ENCODE data around the gene KAT7. TPM values are rescaled to one million over a fixed set of nuclear protein-coding genes. Genes with fewer than 3 reads are reported as not detected.

Gene KAT7
- total RNA-seq, 1 donor from 2014 or later, result 49.0 TPM

- DNase-seq, result no peak
These were observed 84.4 kb downstream of the KAT7 start for GRCh38 chr17:49872754-49873377.

- no peak for DNase-seq
These were observed 85.0 kb downstream of the KAT7 start for GRCh38 chr17:49873466-49873865.

GRCh38 chr17:49873926-49874325 lies 85.4 kb downstream of the KAT7 start:
- DNase-seq, result no peak

GRCh38 chr17:49874911-49875310 lies 86.4 kb downstream of the KAT7 start:
- DNase-seq, result no peak

- DNase-seq, result no peak
These were observed 87.2 kb downstream of the KAT7 start for GRCh38 chr17:49875685-49876084.

GRCh38 chr17:49878931-49879904 lies 90.7 kb downstream of the KAT7 start:
- no peak for DNase-seq

- DNase-seq, result no peak
These were observed 92.0 kb downstream of the KAT7 start for GRCh38 chr17:49880291-49881053.

GRCh38 chr17:49881054-49881402 lies 92.5 kb downstream of the KAT7 start:
- no peak for DNase-seq

GRCh38 chr17:49882434-49882833 lies 94.0 kb downstream of the KAT7 start:
- no peak for DNase-seq

Other genes starting within 250 kb of the KAT7 start
- gene NXPH3, start 212.8 kb upstream of the KAT7 start, total RNA-seq, result 17.9 TPM
- 123 TPM for gene SPOP, start 110.6 kb upstream of the KAT7 start, total RNA-seq
- 39.0 TPM for gene SLC35B1, start 80.7 kb upstream of the KAT7 start, total RNA-seq
- 0.62 TPM for gene FAM117A, start 24.6 kb upstream of the KAT7 start, total RNA-seq
- gene TAC4, start 59.4 kb downstream of the KAT7 start, total RNA-seq, result not detected
- not detected for gene DLX4, start 180.5 kb downstream of the KAT7 start, total RNA-seq
- gene DLX3, start 206.5 kb downstream of the KAT7 start, total RNA-seq, result not detected

Measured in occipital lobe (tissue), 2 donors.